Heart left ventricle (tissue), 13 donors: ENCODE measurements around the gene ELFN1.

Experiments
- POLR2A ChIP-seq, 2 donors: fragments of 450-650 bp; IDR thresholded peaks; one replicate each; pipeline ENCODE4 v1.6.1; 2017; ENCODE audit warnings: antibody characterized with exemption in 2 of 2, mild to moderate bottlenecking in 2 of 2, moderate library complexity in 2 of 2
- TF ChIP-seq, protein P1 (sequence below), 12 donors: fragments of 200-600 bp; sonication (generic) in 4 of 12; IDR thresholded peaks; one replicate each; pipeline versions ENCODE4 v1.5.0 to v1.8.0; 2018 to 2022; ENCODE audit warnings: antibody characterized with exemption in 12 of 12, mild to moderate bottlenecking in 5 of 12
- donor health status: ischemic (EF 13 %, LVEDD 7.1; RV severe dilation, severe dysfunction).
- donor health status: DM: no; HTN: yes; CAD: no.
- donor health status: DM: no; HTN: no; CAD: no.
- donor health status: ischemic (EF 25% LVEDD 6.9; RV normal size, moderate dysfunction).
- donor health status: ischemic (EF 25% LVEDD 5.7; RV mildly dilated, moderate dysfunction).
- donor health status: ischemic (EF 35%, LVEDD 5.7; RV mildly dilated, moderate dysfunction).
- donor health status: nonischemic (EF 11% LVEDD 7.7; RV severe dilation, severe dysfunction).
- donor health status: DM: yes; HTN: yes; CAD: no.
- donor health status: PGD.
- donor health status: ischemic (EF 29% LVEDD 5.4; RV normal size, mild dysfunction).
- donor health status: nonischemic (EF 23%, LVEDD 6.1; RV moderate dilation, normal function).

DNA sequence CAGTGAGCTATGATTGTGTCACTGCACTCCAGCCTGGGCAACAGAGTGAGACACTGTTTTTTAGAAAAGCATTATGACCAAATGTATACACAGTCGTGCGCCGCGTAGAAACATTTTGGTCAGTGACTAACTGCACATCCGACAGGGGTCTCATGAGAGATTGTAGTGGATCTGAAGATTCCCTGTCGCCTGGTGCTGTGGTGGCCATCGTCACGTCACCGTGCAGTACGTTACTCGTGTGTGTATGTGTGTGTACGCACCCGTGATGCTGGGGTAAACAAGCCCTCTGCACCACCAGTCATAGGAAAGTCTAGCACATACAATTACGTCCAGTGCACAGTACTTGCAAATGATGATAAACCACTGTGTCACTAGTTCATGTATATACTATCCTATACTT lies 109.4 kb downstream of the ELFN1 start:
- TF ChIP-seq, protein P1, sequence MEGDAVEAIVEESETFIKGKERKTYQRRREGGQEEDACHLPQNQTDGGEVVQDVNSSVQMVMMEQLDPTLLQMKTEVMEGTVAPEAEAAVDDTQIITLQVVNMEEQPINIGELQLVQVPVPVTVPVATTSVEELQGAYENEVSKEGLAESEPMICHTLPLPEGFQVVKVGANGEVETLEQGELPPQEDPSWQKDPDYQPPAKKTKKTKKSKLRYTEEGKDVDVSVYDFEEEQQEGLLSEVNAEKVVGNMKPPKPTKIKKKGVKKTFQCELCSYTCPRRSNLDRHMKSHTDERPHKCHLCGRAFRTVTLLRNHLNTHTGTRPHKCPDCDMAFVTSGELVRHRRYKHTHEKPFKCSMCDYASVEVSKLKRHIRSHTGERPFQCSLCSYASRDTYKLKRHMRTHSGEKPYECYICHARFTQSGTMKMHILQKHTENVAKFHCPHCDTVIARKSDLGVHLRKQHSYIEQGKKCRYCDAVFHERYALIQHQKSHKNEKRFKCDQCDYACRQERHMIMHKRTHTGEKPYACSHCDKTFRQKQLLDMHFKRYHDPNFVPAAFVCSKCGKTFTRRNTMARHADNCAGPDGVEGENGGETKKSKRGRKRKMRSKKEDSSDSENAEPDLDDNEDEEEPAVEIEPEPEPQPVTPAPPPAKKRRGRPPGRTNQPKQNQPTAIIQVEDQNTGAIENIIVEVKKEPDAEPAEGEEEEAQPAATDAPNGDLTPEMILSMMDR (IDR thresholded peaks at IDR 0.05), result no peak
- no peak for TF ChIP-seq POLR2A (IDR thresholded peaks at IDR 0.05)
